Measurements from ENCODE around the gene MTHFR. TPM values are rescaled to one million over a fixed set of nuclear protein-coding genes. Genes with fewer than 3 reads are reported as not detected.

MTHFR gene
- total and polyA plus RNA-seq, 2 of the 4 experiments (the other 2 are of a cell fraction), result 7.3 to 7.4 TPM

DNA sequence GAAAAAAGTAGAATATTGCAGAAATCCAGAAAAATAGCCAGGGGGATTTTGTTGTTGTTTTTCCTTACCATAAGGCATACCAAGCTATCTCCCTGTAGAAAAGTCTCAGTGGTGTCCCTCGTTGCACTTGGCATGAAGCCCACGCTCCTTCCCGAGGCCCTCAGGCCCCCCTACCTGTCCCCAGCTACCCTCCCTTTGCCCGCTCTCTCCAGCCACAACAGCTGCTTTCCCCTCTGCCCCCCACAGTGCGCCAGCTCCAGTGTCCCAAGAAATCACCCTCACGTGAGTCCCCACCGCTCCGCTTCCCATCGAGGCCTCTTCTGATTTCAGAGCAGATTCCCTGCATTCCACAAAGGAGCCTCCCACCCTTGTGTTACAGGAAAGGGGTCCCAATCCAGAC lies 61.5 kb downstream of the MTHFR start:
- WGBS, 2 experiments (ENCODE audit: extremely low coverage in 2 of 2, insufficient read length in 1 of 2), result 77% methylated on average over 9 of the region's 9 CpGs; no CpG with 5 or more reads in 1 of the 2 experiments
- H3K27me3 ChIP-seq (ENCODE audit: control insufficient read depth, insufficient read depth, low read length), result no peaks in the 10 kb centered on the region

More for the DNA sequence above, 61.5 kb downstream of the MTHFR start:
- Histone ChIP-seq H3K9me3 (ENCODE audit: control insufficient read depth, insufficient read depth, low read length) (no peaks in the 10 kb centered on the region), H2AFZ (replicated peaks; ENCODE audit: low read length, poor library complexity) (no peak overlapping the region), H3K4ac (ENCODE audit: low read depth, low read length) (no peak overlapping the region), H3K23ac (ENCODE audit: low read depth, low read length) (no peak overlapping the region), H3K4me3 (ENCODE audit: insufficient read depth, low read depth, low read length) (no peak overlapping the region), H3K56ac (ENCODE audit: extremely low read depth, insufficient read depth, low read length) (no peak overlapping the region), H2AK9ac (replicated peaks; ENCODE audit: low read depth, low read length, poor library complexity) (no peak overlapping the region), H2BK5ac (ENCODE audit: low read depth, low read length, poor library complexity, severe bottlenecking) (no peak overlapping the region), H4K8ac (ENCODE audit: low read depth in 2 of 2, low read length in 2 of 2) (no peak overlapping the region), H3K79me1 (ENCODE audit: low read depth in 1 of 2, low read length in 2 of 2) (peaks cover 5 to 12% of the 10 kb centered on the region in 2 experiments; a peak in 1 of 4 replicates), H4K91ac (ENCODE audit: insufficient read depth, low read depth, low read length) (no peak overlapping the region), H4K5ac (ENCODE audit: low read depth, low read length) (no peak overlapping the region), H3K18ac (ENCODE audit: low read depth, low read length) (no peak overlapping the region), H2BK20ac (ENCODE audit: low read depth, low read length) (no peak overlapping the region), H2BK120ac (ENCODE audit: low read depth, low read length) (no peak overlapping the region), H3K36me3 (ENCODE audit: control insufficient read depth, insufficient read depth, low read length) (peaks cover 14% of the 10 kb centered on the region), H3K4me1 (ENCODE audit: control insufficient read depth, insufficient read depth, low read length) (no peaks in the 10 kb centered on the region), H2AK5ac (ENCODE audit: low read depth, low read length) (no peak overlapping the region), H3K27ac (ENCODE audit: insufficient read depth, low read length) (no peak overlapping the region), H3K4me2 (ENCODE audit: low read depth, low read length) (no peak overlapping the region), H3K9ac (ENCODE audit: low read depth, low read length) (no peak overlapping the region), H2BK15ac (ENCODE audit: low read depth, low read length) (no peak overlapping the region), H3K9me1 (ENCODE audit: insufficient read depth, low read length) (no peaks in the 10 kb centered on the region), H4K20me1 (ENCODE audit: insufficient read depth, low read length) (no peaks in the 10 kb centered on the region), H3K14ac (replicated peaks; ENCODE audit: low read depth, low read length) (no peak overlapping the region)
- DNase-seq (no peak), ATAC-seq (ENCODE audit: low read depth) (no peak)
- in situ Hi-C loops (cut with MboI; ENCODE audit: low sequenced_read_pairs), result no loop called here
- dilution Hi-C loops (cut with HindIII; ENCODE audit: low sequenced_read_pairs, unreplicated experiment), result no loop called here
- POLR2A ChIA-PET (ENCODE audit: unreplicated experiment), result interaction anchor here (0.7 kb wide), 1 partner anchor 16 kb away, joined by 3 read pairs; no protein-coding TSS in a partner anchor
- intact Hi-C loops (cut with micrococcal nuclease), result no loop called here
- TF ChIP-seq MAZ (IDR thresholded peaks at IDR 0.05; ENCODE audit: borderline replicate concordance, low read depth, low read length) (no peak), BHLHE40 (IDR thresholded peaks at IDR 0.05; ENCODE audit: low read depth, low read length) (no peak), CHD1 (IDR thresholded peaks at IDR 0.05; ENCODE audit: low read depth, low read length) (no peak), RAD21 (IDR thresholded peaks at IDR 0.05; ENCODE audit: low read length) (no peak), NFE2L2 (IDR thresholded peaks at IDR 0.05; ENCODE audit: low read depth, low read length) (no peak), MAFK (IDR thresholded peaks at IDR 0.05; ENCODE audit: low read depth, low read length) (no peak), RCOR1 (IDR thresholded peaks at IDR 0.05; ENCODE audit: insufficient replicate concordance, low read length) (no peak), MXI1 (IDR thresholded peaks at IDR 0.05; ENCODE audit: borderline replicate concordance, low read depth, low read length) (no peak), CEBPB (IDR thresholded peaks at IDR 0.05; ENCODE audit: low read depth, low read length) (no peak)
- TF ChIP-seq, protein P1, sequence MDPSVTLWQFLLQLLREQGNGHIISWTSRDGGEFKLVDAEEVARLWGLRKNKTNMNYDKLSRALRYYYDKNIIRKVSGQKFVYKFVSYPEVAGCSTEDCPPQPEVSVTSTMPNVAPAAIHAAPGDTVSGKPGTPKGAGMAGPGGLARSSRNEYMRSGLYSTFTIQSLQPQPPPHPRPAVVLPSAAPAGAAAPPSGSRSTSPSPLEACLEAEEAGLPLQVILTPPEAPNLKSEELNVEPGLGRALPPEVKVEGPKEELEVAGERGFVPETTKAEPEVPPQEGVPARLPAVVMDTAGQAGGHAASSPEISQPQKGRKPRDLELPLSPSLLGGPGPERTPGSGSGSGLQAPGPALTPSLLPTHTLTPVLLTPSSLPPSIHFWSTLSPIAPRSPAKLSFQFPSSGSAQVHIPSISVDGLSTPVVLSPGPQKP (IDR thresholded peaks at IDR 0.05; ENCODE audit: borderline replicate concordance, low read depth, low read length), result no peak
- TF ChIP-seq, protein P2, sequence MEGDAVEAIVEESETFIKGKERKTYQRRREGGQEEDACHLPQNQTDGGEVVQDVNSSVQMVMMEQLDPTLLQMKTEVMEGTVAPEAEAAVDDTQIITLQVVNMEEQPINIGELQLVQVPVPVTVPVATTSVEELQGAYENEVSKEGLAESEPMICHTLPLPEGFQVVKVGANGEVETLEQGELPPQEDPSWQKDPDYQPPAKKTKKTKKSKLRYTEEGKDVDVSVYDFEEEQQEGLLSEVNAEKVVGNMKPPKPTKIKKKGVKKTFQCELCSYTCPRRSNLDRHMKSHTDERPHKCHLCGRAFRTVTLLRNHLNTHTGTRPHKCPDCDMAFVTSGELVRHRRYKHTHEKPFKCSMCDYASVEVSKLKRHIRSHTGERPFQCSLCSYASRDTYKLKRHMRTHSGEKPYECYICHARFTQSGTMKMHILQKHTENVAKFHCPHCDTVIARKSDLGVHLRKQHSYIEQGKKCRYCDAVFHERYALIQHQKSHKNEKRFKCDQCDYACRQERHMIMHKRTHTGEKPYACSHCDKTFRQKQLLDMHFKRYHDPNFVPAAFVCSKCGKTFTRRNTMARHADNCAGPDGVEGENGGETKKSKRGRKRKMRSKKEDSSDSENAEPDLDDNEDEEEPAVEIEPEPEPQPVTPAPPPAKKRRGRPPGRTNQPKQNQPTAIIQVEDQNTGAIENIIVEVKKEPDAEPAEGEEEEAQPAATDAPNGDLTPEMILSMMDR (conservative IDR thresholded peaks at IDR 0.05; ENCODE audit: low read depth, low read length), result no peak
- no TSS peak for BruUV-seq (replicated peaks)
- CTCF ChIA-PET, result no interaction called here
